GM10248 (cell line): Measurements from ENCODE around the gene WDR48.

Experiments used
- CTCF ChIA-PET: fragments of 300-600 bp; sonication (Branson Sonifier 250); formaldehyde crosslinking; extraction: SDS; loops from one replicate; lab custom pipeline; 2021; ENCODE audit warnings: antibody characterized with exemption; lab: Yijun Ruan, JAX
- POLR2A ChIA-PET: fragments of 350-650 bp; sonication (Branson Sonifier 250); formaldehyde crosslinking; extraction: SDS; loops from one replicate; lab custom pipeline; 2020; ENCODE audit warnings: antibody characterized with exemption; lab: Yijun Ruan, JAX
- DNase-seq: peaks from one replicate; pipeline ENCODE4 v3.0.0; 2012; ENCODE audit errors: extremely low spot score
- TF ChIP-seq, protein P1 (sequence below): IDR thresholded peaks from 2 replicates; pipeline ENCODE4 v1.5.1; 2012; ENCODE audit warnings: mild to moderate bottlenecking, low read depth; ENCODE audit errors: extremely low read depth, missing control alignments, control extremely low read depth

Gene WDR48

GRCh38 chr3:39068556-39068955 lies 16.7 kb downstream of the WDR48 start:
- ChIA-PET POLR2A (no interaction called here), CTCF (interaction anchor here (0.6 to 1.7 kb wide), 6 partner anchors 13 to 224 kb away, joined by 3 to 7 read pairs (median 3); no protein-coding TSS in a partner anchor)
- TF ChIP-seq, protein P1, sequence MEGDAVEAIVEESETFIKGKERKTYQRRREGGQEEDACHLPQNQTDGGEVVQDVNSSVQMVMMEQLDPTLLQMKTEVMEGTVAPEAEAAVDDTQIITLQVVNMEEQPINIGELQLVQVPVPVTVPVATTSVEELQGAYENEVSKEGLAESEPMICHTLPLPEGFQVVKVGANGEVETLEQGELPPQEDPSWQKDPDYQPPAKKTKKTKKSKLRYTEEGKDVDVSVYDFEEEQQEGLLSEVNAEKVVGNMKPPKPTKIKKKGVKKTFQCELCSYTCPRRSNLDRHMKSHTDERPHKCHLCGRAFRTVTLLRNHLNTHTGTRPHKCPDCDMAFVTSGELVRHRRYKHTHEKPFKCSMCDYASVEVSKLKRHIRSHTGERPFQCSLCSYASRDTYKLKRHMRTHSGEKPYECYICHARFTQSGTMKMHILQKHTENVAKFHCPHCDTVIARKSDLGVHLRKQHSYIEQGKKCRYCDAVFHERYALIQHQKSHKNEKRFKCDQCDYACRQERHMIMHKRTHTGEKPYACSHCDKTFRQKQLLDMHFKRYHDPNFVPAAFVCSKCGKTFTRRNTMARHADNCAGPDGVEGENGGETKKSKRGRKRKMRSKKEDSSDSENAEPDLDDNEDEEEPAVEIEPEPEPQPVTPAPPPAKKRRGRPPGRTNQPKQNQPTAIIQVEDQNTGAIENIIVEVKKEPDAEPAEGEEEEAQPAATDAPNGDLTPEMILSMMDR: no peak
- DNase-seq: no peak

- CTCF ChIA-PET: interaction anchor here (1.2 to 1.8 kb wide), 2 partner anchors 9 to 76 kb away, joined by 3 to 5 read pairs; no protein-coding TSS in a partner anchor
Observed at GRCh38 chr3:39075910-39076309, 24.1 kb downstream of the WDR48 start.

DNA sequence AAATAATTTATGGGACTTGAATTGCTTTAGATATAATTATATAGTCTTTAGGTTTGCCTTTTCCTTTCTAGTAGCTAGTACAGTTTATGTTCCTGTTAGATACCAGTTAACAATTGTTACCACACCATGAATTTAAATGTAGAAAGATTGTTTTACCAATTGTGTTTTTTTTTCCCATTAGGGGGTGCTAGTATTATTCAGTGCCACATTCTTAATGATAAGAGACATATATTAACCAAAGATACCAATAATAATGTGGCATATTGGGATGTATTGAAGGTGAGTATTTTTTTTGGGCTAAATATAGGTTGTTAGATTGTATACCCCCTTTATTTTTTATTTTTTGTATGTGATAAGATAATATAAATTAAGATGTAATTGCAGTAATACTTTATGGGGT lies 27.7 kb downstream of the WDR48 start:
- no peak for DNase-seq
- CTCF ChIA-PET: interaction anchor here (0.8 kb wide), 1 partner anchor 8 kb away, joined by 3 read pairs; no protein-coding TSS in a partner anchor
- TF ChIP-seq, protein P1: no peak
- POLR2A ChIA-PET: no interaction called here

More at GRCh38 chr3:39075910-39076309, 24.1 kb downstream of the WDR48 start:
- POLR2A ChIA-PET: no interaction called here
- TF ChIP-seq, protein P1: no peak
- DNase-seq: no peak

- CTCF ChIA-PET: interaction anchor here (1.5 to 2.6 kb wide), 2 partner anchors 11 to 14 kb away, joined by 4 to 7 read pairs; no protein-coding TSS in a partner anchor
- DNase-seq: no peak
- TF ChIP-seq, protein P1: no peak
- POLR2A ChIA-PET: no interaction called here
Observed at GRCh38 chr3:39080026-39080425, 28.2 kb downstream of the WDR48 start.

DNA sequence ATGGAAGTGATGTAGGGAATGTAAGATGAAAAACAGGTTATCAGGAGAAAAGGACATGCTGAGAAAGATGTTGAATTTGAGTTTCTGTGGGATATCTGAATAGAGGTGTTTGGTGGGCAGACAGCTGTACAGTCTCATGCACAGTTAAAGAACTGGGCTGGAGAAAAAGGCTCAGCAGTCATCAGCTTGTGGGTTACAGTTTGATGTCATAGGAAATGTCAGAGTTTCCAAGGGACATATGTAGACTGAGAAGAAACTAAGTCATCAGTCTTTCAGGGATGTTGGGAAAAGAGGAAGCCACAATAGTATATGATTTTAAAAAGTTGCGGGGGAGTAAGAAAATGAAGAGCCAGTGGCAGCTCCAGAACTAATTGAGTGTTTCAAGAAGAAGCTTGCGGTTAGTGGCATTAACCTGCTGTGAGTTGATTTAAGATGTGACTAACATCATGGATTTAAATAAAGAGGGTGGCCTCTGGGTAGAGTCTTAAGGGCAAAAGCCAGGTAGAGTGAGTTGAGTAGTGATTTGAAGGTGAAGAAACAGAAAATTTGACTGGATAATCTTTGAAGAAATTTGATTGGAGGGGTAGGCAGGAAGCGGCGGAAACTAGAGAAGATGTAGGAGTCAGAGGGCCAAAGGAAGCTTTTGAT lies 31.0 kb downstream of the WDR48 start:
- ChIA-PET POLR2A (no interaction called here), CTCF (interaction anchor here (1.2 to 2.6 kb wide), 3 partner anchors 10 to 17 kb away, joined by 4 to 7 read pairs (median 6); no protein-coding TSS in a partner anchor)
- TF ChIP-seq, protein P1: no peak
- DNase-seq: no peak

DNA sequence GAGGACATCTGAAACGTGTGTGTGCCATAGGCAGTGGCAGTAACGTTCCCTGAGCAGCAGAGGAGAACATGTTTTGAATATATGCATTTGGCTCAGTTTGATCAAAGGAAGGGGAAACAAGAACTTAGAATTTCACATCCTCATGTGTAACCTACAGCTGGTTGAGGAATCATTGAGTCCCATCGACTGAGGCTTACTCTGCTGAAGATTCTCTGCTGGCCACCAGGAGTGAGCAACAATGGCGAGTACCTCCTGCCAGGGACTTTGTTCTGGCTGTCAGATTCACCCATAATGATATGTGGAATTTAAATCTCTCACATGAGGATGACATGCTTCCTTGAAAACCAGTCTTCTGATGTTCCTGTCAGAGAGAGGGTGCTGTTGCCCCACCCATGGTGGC lies 34.3 kb downstream of the WDR48 start:
- TF ChIP-seq, protein P1: no peak
- CTCF ChIA-PET: interaction anchor here (0.9 to 3.1 kb wide), 9 partner anchors 9 to 202 kb away, joined by 3 to 11 read pairs (median 4); no protein-coding TSS in a partner anchor
- no peak for DNase-seq
- POLR2A ChIA-PET: no interaction called here
